ENCODE results near the gene RAB3B.

Gene RAB3B

GRCh38 chr1:51955797-51956527 lies 34.5 kb downstream of the RAB3B start:
- DNase-seq = no peak

GRCh38 chr1:51954783-51955182 lies 35.7 kb downstream of the RAB3B start:
- no peak for DNase-seq

GRCh38 chr1:51953079-51953478 lies 37.4 kb downstream of the RAB3B start:
- DNase-seq = no peak

GRCh38 chr1:51952638-51953037 lies 37.9 kb downstream of the RAB3B start:
- no peak for DNase-seq

- no peak for DNase-seq
These were observed 39.8 kb downstream of the RAB3B start for GRCh38 chr1:51950701-51951100.

GRCh38 chr1:51949014-51949702 lies 41.3 kb downstream of the RAB3B start:
- no peak for DNase-seq

GRCh38 chr1:51948491-51948915 lies 42.0 kb downstream of the RAB3B start:
- DNase-seq = no peak

GRCh38 chr1:51946300-51946699 lies 44.2 kb downstream of the RAB3B start:
- DNase-seq = no peak

GRCh38 chr1:51945591-51945990 lies 44.9 kb downstream of the RAB3B start:
- no peak for DNase-seq

- DNase-seq = no peak
These were observed 48.2 kb downstream of the RAB3B start for GRCh38 chr1:51942281-51942680.

GRCh38 chr1:51941528-51941927 lies 49.0 kb downstream of the RAB3B start:
- DNase-seq = no peak

GRCh38 chr1:51937112-51937511 lies 53.4 kb downstream of the RAB3B start:
- no peak for DNase-seq

GRCh38 chr1:51936531-51936930 lies 54.0 kb downstream of the RAB3B start:
- DNase-seq = no peak

- no peak for DNase-seq
These were observed 57.2 kb downstream of the RAB3B start for GRCh38 chr1:51933344-51933743.

GRCh38 chr1:51930329-51930728 lies 60.2 kb downstream of the RAB3B start:
- no peak for DNase-seq

GRCh38 chr1:51928896-51929295 lies 61.6 kb downstream of the RAB3B start:
- DNase-seq = no peak

- DNase-seq = no peak
These were observed 63.5 kb downstream of the RAB3B start for GRCh38 chr1:51927029-51927428.

- DNase-seq = peak; percentile 9
These were observed 64.2 kb downstream of the RAB3B start for GRCh38 chr1:51926171-51926812.

GRCh38 chr1:51924455-51924854 lies 66.0 kb downstream of the RAB3B start:
- peak; percentile 71 for DNase-seq

- DNase-seq = no peak
These were observed 68.5 kb downstream of the RAB3B start for GRCh38 chr1:51922040-51922439.

- DNase-seq = no peak
These were observed 70.4 kb downstream of the RAB3B start for GRCh38 chr1:51920130-51920529.

GRCh38 chr1:51919684-51920083 lies 70.8 kb downstream of the RAB3B start:
- DNase-seq = no peak

- no peak for DNase-seq
These were observed 73.7 kb downstream of the RAB3B start for GRCh38 chr1:51916587-51917405.
